GM12801 (cell line): ENCODE measurements around the gene DNMT3A.

Source experiments
- CTCF ChIP-seq: IDR thresholded peaks from one replicate; pipeline ENCODE4 v1.5.1; 2011; ENCODE audit warnings: control low read depth; ENCODE audit not compliant: insufficient read length; ENCODE audit errors: extremely low read depth

The DNMT3A gene

GRCh38 chr2:25241452-25241851, 100.3 kb downstream of the DNMT3A start:
- no peak for TF ChIP-seq CTCF

- TF ChIP-seq CTCF = no peak
These were observed 101.1 kb downstream of the DNMT3A start for GRCh38 chr2:25240636-25241035.

GRCh38 chr2:25238920-25239319, 102.8 kb downstream of the DNMT3A start:
- TF ChIP-seq CTCF = no peak

GRCh38 chr2:25237764-25238163, 104.0 kb downstream of the DNMT3A start:
- no peak for TF ChIP-seq CTCF

- TF ChIP-seq CTCF = no peak
These were observed 105.0 kb downstream of the DNMT3A start for GRCh38 chr2:25236736-25237135.

GRCh38 chr2:25234738-25235137, 107.0 kb downstream of the DNMT3A start:
- TF ChIP-seq CTCF = no peak

GRCh38 chr2:25233916-25234605, 107.7 kb downstream of the DNMT3A start:
- TF ChIP-seq CTCF = no peak
